Measurements from ENCODE around the gene HMGXB3.

HMGXB3 gene

DNA sequence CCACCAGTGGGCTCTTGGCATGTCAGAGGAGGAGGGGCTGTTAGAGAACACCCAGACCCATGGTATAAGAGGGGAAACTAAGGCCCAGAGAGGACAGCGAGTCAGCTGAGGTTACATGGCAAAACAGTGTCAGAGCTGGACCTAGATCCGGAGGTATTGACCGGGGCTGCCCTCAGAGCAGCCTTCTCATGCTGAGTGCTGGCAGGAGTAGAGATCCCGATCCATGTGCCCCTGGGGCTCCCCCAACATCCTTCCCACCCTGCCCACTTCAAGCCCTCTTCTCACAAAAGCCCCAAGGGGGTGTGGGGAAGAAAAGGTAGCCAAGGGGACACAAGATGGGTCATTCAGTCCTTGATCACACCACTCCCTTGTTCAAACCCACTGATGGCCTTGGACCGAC, 65.9 kb downstream of the HMGXB3 start:
- no peak for DNase-seq (ENCODE audit: low spot score)
- POLR2A ChIA-PET (ENCODE audit: low non-redundant PET) = no interaction called here
- no peak overlapping the region for H3K27ac ChIP-seq
- CTCF ChIA-PET = interaction anchor here (0.6 kb wide), 1 partner anchor 83 kb away, joined by 3 read pairs; no protein-coding TSS in a partner anchor
- TF ChIP-seq, protein P1, sequence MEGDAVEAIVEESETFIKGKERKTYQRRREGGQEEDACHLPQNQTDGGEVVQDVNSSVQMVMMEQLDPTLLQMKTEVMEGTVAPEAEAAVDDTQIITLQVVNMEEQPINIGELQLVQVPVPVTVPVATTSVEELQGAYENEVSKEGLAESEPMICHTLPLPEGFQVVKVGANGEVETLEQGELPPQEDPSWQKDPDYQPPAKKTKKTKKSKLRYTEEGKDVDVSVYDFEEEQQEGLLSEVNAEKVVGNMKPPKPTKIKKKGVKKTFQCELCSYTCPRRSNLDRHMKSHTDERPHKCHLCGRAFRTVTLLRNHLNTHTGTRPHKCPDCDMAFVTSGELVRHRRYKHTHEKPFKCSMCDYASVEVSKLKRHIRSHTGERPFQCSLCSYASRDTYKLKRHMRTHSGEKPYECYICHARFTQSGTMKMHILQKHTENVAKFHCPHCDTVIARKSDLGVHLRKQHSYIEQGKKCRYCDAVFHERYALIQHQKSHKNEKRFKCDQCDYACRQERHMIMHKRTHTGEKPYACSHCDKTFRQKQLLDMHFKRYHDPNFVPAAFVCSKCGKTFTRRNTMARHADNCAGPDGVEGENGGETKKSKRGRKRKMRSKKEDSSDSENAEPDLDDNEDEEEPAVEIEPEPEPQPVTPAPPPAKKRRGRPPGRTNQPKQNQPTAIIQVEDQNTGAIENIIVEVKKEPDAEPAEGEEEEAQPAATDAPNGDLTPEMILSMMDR (conservative IDR thresholded peaks at IDR 0.05; ENCODE audit: low read depth) = no peak

DNA sequence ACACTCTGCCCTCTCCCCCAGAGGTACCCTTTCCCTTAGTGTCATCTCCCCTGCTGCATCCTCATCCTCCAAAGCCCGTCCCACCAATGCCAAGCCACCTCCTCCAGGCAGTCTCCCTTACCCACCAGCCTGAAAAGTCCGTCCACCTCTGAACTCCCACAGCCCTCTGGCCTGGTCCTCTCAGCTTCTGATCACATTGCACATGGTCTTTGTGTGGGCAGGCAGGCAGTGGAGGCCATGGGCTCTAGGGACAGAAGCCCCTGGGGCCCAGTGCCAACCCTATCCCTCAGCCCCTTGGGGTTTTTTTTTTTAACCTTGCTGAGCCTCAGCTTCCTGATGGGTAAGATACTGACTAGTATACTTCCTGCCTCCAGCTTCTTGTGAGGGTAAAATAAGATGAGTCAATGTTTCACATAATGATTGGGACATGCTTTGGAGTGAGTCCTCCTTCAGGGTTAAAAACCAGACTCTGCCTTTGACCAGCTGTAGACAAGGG, 66.4 kb downstream of the HMGXB3 start:
- ChIA-PET POLR2A (ENCODE audit: low non-redundant PET) (no interaction called here), CTCF (no interaction called here)
- no peak overlapping the region for H3K27ac ChIP-seq
- TF ChIP-seq, protein P1 (conservative IDR thresholded peaks at IDR 0.05; ENCODE audit: low read depth) = no peak
- DNase-seq (ENCODE audit: low spot score) = peak; percentile 62

DNA sequence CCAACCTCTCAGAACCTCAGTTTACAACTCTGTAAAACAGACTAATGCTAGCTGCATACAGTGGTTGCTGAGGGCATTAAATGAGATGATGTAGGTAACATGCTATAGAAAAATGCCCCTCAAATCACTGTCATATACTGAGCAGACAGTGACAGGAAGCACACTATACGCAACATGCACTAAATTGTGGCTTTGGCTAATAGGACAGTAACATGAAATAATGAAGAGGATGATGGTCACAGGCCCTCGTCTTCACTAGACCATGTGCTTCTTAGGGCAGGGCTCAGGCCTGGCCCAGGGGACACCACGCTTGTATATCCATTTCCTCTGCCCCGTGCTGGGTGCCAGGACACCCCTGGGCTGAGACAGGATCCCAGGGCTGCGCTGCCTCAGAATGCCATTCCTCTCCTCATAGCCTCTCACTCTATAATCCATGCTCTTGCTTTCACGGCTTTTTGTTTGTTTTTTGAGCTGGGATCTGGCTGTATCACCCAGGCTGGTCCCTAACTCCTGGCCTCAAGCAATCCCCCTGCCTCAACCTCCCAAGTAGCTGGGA, 66.9 kb downstream of the HMGXB3 start:
- CTCF ChIA-PET = no interaction called here
- H3K27ac ChIP-seq = no peak overlapping the region

GRCh38 chr5:150068071-150068470, 67.5 kb downstream of the HMGXB3 start:
- ChIA-PET POLR2A (ENCODE audit: low non-redundant PET) (no interaction called here), CTCF (no interaction called here)
- no peak for DNase-seq (ENCODE audit: low spot score)
- TF ChIP-seq, protein P1 (conservative IDR thresholded peaks at IDR 0.05; ENCODE audit: low read depth) = no peak
- H3K27ac ChIP-seq = no peak overlapping the region

More for the DNA sequence above, 66.9 kb downstream of the HMGXB3 start:
- TF ChIP-seq, protein P1 (conservative IDR thresholded peaks at IDR 0.05; ENCODE audit: low read depth) = no peak
- POLR2A ChIA-PET (ENCODE audit: low non-redundant PET) = no interaction called here
- no peak for DNase-seq (ENCODE audit: low spot score)

DNA sequence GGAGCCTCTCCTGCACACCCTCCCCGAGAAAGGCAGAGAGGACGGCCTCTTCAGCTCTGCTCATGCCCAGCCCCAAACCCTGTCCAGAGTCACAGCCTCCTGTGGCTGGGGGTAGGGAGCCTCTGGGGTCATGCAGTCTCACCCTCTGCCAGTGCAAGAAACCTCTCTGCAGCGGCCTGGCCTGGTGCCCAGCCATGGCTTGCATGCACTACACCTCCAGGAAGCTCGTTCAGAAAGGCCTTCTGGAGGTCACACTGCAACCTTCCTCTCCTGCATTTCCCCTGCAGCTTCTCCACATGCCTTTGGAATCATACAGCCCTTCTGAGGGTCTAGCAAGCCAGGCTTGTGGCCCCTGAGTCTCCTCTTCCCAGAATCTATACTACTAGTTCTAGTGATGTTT, 67.9 kb downstream of the HMGXB3 start:
- CTCF ChIA-PET = no interaction called here
- TF ChIP-seq, protein P1 (conservative IDR thresholded peaks at IDR 0.05; ENCODE audit: low read depth) = no peak
- POLR2A ChIA-PET (ENCODE audit: low non-redundant PET) = no interaction called here
- no peak for DNase-seq (ENCODE audit: low spot score)
- no peak overlapping the region for H3K27ac ChIP-seq

DNA sequence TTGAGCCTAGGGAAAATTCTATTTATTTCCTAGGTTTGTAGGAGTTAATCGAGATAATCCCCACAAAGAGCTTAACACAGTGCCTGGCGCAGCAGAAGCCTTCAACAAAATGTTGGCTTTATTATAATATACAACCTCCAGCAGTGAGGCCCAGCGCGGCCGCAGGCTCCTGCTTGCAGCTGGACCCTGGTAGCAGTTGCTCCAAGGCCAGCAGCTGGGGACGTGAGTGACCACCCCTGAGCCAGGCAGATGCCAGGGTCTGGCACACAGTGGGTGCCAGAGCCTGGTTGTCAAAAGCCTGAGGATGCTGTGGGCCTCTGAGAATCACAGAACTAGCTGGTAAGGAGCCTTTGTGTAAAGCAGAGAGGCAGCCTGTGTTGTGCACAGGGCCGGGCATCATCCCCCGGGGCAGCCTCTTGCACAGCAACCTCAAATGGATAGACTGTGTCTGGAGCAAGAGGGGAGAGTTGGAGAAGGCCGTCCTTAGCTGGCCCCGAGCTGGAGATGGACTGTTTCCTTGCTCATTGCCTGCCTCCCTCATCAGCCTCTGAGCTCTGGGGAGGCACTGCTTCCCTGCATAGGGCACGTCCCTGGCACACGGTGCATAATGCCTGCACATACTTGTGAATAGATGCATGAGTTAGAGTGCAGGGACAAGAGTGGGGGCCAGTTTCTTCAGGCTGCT, 68.6 kb downstream of the HMGXB3 start:
- H3K27ac ChIP-seq = no peak overlapping the region
- DNase-seq (ENCODE audit: low spot score) = no peak
- TF ChIP-seq, protein P1 (conservative IDR thresholded peaks at IDR 0.05; ENCODE audit: low read depth) = no peak
- CTCF ChIA-PET = no interaction called here
- POLR2A ChIA-PET (ENCODE audit: low non-redundant PET) = no interaction called here
